Stimulated activated CD8-positive, alpha-beta memory T cell treated with anti-CD3 and anti-CD28 coated beads, Interleukin-2, amount 100 ng/mL, for 48 hours (primary cell): ENCODE measurements around the gene SS18.

Experiments
- DNase-seq, 2 donors: peaks; one replicate each; pipeline ENCODE4 v3.0.0-alpha.2; 2020; ENCODE audit warnings: low read depth in 2 of 2

The SS18 gene

DNA sequence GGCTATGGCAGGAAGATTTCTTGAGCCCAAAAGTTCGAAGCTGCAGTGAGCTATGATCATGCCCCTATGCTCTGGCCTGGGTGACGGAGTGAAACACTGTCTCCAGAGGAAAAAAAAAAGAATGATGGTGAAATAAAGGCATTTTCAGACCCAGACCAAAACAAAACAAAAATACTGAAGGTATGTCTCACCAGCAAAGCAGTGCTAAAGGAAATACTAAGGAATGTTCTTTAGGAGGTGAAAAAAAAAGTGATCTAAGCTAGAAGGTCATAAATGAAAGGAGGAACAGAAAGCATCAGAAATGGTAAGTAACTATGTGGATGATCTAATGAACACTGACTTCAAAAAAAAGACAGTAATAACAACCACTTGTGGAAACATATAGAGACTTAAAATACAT, 18.7 kb downstream of the SS18 start:
- no peak for DNase-seq

DNA sequence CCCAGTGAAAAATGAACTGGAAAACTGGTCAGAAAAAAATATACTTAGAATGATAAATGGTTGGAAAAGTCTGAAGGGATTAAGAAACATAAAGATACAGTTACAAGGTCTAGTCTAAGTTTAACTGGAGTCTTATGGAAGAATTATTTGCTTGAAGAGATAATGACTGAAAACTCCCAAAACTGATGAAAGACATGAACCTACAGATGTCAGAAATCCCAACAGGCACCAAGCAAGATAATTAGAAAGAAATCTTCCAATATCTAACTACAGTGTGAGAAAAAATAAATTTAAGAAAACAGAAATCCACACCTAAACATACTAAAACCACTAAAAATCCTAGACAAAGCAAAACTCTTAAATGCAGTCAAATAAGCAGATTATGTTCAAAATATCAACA, 19.4 kb downstream of the SS18 start:
- DNase-seq: no peak

DNA sequence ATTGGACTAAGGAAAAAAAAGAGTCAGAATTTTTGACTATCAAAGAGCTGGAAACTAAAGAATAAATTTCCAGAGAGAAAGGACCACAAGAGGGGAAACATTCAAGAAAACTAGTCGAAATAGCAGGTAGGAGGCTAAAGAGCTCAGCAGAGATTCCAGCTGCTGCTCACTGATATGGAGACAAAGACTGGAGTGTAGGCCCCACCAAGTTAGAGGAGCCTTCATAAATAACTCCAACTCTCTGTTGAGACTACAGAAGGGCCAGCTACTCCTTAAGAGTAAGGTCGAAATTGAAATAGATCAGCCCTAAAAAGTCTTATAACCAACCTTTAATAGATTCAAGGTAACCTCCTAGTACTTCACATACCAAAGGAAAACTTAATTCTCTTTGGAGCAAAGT, 31.1 kb downstream of the SS18 start:
- no peak for DNase-seq

DNA sequence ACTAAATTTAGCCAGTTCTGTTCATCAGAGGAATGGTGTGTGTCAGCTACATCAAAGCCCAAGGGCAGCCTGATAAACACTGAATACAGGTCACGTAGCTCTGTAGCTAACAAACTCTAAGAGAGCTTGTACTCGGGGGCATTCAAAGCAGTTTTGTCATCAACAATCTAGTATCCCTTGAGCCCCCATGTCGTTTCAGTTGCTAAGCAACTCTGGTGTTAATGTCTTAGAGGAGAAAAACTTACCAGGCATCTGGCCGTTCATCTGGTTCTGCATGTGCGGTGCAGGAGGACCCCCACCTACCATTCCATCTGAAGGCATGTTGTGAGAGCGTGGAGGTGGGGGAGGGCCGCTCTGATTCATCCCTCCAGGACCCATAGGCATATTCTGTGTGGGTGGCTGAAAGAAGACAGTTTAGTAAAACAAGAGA, 33.1 kb downstream of the SS18 start:
- no peak for DNase-seq

DNA sequence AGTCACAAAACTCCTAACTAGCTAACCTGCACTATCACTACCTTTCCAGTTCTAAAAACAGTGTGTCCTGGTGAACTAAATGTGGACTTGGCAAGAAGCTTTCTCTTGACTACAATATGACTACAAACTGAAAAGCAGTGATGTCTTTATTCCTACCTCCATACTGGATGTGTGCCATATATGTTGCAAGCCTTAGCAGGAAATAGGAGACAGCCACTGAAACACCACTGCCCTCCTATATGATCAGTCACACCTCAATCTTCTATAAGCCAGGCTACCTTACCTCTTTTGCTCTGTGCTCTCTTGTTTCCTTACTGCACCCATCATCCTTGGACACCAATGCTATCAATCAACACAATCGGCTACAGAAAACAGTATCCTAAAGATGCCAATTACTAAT, 34.1 kb downstream of the SS18 start:
- DNase-seq: no peak

DNA sequence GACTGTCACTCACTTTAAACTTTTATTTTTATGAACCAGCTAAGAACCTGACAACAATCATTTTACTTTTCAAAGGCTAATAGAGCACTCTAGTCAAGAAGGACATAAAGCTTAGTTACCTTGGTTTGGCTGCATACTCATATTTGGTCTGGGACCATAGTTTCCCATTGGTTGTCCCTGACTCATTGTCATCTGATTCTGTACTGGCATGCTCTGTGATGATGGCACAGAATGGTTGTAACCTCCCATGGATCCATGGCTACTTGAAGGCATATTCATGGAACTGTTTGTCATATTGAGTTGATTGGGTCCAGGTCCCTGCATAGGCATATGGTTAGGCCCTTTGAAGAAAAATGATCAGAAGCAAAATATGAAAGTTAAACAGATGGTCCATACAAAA, 37.9 kb downstream of the SS18 start:
- no peak for DNase-seq

DNA sequence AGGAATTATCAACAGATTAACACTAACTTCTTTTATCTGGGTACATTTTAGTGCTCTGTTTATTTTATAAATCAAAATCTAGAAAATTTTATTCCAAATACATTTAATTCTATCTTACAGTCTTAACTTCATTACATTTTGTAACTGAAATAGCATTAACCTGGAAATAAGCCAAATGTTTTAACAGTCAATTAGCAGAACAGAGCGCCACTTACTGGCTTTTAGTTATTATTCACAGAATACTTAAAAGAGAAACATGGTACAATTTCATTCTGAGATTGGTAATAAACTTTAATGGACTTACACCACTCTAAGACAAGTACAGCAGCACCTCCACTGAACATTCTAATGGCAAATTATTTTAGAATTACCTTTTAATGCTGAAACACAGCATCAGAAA, 38.6 kb downstream of the SS18 start:
- DNase-seq: no peak

DNA sequence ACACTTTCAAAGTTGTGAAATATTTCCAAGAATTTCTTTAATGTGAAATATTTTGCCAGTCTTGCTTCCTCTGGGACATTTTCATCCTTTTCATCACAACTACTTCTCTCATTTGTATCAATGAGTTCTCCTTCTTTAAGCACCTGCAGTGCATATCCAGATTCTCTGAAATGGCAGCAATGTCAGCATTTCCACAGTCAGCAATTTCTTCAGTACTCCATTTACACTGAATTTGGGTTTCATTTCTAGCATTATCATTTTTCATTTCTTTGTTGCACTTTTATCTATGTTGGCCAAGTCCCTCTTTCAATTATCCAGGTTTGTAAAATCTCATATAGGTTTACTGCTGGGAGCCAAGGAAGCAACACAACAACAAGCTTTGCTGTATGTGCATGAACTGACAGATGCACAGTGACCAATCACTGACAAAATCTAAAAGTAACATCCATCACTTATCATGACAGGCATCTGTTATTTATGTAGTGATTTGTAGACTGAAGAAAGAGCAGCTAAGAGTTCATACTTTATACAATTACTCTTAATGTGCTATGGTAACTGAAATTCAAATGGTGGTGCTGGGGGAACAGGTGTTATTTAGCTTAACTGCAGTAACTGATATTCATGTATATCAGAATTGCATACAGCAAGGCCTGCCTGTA, 43.9 kb downstream of the SS18 start:
- no peak for DNase-seq

DNA sequence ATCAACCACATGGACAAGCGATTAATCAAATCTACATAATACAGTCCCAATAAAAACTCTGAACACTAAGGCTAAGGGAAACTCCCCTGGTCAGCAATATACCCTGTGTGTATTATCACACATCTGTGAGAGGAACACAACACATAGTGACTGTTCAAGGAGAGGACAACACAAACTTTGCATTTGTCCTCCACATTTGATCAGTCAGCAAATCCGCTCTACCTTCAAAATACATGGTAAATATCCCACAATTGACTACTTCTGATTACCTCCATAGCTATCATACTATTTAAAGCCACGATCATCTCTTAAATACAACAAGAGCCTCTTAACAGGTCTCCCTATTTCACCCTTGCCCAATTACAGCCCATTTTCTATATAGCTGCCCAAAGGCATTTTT, 45.6 kb downstream of the SS18 start:
- no peak for DNase-seq

DNA sequence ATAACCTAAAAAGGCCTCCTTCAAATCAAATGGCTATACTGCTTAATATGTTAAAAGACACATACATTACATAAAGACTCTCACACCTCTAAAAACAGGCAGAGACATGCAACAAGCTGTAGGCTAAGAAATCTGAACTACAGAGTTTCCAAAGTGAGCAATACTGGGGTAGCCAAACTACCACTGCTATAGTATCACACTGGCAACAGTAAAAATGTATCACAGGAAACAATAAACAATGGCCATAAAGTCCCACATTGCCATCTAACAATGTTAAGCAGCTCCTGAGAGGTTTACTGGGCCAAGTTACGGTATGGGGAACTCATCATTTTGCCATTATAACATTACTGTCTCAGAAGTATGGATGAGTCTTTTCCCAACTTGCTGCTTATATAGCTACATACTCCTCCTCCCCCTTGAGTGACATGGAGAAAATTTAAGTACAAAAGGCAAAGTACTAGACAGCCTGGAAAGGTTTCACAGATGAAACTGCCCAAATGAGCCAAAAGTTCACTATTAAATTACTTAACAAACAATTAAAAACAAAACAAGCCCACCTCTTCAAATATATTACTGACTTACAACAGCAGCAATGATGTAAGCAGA, 50.3 kb downstream of the SS18 start:
- DNase-seq: no peak

DNA sequence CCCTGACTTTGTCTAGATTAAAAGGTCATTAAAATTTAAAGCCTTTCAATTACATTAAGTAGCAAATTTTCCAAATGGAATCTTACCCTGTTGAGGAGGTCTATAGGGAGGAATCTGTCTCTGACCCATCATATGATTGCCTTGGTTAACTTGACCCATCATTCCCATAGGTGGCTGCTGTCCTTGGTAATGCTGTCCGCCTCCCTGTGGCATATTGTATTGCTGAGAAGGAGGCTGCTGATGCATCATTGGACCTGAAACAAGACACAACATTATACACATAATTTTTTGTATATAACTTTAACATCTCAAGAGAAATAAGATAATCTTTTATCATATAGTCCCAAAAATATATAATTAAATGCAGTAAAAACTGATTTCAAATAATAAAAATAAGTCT, 51.2 kb downstream of the SS18 start:
- no peak for DNase-seq

DNA sequence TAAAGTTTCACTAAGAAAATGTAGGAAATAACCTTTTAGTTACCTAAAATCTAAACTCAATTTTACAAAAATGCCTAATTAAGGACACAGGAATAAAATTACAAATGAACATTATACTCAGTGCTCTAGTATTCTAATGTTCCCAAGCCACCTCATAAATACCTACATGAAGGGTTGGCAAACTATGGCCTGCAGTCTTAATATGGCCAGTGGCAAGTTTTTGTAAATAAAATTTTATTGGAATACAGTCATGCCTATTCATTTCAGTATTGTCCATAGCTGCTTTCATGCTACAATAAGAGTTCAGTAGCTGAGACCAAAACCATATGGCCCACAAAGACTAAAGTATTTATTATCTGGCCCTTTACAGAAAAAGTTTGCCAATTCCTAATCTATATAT, 53.8 kb downstream of the SS18 start:
- no peak for DNase-seq

DNA sequence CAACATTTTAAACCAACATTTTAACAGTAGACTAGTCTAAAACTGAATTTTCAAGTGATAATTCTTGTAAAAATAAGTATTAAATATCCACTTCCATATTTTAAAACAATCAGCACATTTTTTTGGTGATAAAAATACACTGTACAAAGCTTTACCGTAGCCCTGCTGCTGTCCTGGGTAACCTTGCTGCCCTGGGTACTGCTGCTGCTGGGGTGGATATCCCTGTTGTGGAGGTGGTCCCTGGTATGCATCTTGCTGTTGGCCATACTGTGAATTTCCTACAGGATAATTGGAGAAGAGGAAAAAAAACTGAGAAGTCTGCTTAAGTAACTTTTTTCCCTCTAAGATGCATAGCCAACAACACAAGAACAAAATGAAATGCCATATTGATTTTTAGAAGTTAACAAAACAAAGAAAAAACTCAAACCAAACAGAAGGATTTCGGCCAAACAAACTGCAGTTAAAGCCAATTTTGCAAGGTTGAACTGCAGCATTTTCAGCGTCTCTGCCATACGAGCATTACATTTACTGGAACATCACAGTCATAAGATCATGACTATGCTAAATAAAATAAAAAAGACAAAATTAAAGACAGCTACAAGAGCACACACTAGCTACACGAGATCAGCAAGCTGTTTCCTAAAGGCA, 55.4 kb downstream of the SS18 start:
- no peak for DNase-seq

DNA sequence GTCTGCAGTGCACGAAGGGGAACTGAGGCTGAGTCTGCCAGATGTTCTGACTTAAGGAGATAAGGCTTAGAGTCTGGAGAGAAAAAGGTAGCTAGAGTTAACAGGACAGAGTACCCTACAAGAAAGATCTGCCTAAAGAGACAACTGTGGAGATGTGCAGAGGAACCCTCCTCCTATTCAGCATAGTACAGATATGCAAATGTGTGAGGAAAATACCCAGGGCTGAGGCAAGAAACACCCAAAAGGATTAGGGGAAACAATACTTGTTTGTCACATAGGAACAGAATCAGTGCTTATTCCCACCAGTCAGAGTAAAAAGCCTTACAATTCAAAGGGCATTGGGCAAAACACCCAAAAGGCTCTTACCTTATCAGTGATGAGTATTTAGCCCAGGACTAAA, 67.8 kb downstream of the SS18 start:
- no peak for DNase-seq

DNA sequence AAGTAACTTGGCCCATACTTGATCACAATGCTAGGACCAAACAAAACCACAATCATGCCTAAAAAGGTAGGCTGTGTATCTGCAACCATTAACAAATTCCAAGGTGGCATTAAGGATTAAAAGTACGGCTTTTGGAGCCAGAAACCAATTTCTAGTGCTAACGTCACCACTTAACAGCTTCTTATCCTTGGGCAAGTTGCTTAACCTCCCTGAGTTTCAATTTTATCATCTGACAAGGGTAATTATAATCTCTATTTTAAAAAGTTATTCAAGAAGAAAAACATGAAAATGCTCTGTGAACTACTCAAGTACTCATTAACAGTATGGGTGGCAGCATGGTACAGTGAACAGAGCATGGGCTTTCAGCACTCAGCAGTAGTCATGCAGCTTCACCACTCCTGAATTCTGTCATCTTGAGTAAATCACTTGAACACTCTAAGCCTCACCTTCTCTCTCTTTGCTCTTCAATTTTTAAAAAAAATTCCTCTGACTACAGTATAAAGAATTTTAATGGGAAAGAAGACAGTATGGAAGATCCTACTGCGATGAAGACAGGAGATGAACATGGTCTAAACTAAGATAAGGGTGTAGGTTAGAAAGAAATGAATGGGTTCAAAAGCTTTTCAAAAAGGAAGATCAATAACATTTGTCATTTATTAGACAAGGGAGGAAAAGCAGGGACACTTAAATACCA, 69.2 kb downstream of the SS18 start:
- no peak for DNase-seq

DNA sequence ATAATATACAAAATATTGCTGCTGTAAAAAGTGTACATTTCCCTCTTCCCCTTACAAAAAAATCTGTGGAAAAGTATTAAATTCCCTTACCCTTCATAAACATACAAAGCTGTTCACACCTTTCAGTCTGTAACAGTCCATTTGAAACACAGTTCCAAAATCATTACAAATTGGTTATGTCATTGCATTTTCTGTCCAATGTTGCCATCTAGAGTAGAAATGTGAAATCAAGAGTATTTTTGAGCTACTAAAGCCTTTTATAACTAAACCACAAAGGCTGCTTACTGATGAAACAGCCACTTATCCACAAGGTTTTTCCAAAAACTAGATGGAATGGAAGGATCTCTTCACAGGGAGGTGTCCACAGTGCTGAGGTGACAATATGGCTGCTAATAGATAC, 72.5 kb downstream of the SS18 start:
- no peak for DNase-seq

DNA sequence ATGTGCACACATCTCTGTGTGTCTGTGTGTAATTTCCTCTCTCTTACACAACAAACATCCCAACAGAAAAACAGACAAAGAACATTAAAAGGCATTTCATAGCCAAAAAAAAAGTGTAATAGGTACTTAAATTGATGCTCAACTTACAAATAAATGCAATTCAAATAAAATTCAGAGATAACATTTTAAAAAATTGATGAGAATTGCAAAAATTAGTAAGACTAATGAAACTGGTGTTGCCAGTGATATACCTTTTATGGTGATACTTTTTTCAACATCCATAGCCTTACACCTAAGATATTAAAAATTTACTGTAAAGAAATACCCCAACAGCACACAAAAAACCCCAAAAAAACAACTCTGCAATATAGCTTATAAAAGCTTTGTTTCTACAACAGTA, 76.0 kb downstream of the SS18 start:
- no peak for DNase-seq

DNA sequence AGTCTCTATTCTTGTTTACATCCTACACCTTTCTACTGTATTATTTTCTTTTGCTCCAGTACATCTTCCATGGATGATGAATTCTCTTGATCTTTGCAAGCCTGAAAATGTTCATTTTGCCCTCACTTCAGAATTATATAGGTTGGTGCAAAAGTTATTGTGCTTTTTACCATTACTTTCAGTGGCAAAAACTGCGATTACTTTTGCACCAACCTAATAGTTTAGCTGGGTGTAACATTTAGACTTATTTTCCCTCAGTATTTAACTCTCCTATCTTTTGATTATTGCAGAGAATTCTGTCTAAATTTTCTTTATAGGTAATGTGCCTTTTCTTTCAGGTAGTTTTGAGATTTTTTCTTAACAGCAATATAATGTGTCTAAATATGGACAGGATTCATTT, 81.8 kb downstream of the SS18 start:
- DNase-seq: no peak

DNA sequence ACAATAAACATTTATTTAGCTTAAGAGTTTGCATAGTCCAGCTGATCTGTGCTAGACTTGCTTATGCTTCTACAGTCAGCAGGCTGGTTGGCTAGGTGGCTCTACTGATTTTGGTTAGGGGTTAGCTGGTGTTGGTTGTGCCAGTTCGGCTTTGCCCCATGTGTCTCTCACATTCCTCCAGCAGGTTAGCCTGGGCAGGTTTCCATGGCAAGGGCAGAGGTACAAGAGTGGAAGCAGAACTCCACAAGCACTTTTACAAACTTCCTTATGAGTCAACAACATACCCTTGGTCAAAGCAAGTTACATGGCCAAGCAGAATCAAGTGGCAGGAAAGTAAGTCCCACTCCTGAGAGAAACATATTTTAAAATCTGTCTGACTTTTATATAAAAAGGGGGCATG, 82.3 kb downstream of the SS18 start:
- DNase-seq: no peak

DNA sequence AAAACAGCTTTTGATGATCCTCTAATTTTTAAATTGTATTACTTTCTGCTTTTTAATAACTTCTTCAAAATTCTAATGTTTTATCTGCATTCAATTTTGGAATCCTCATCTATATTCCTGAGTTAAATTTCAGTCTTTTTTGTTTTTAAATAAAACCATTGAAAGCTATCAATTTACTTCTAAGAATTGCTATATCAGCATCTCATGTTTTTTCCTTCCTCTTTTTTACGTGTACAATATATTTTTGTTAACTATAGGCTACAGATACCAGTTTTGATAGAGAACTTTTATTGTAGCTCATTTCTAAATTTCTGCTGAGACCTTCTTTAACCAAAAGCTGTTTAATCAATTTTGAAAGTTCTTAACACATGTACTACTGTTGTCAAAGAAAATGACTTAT, 84.5 kb downstream of the SS18 start:
- no peak for DNase-seq

DNA sequence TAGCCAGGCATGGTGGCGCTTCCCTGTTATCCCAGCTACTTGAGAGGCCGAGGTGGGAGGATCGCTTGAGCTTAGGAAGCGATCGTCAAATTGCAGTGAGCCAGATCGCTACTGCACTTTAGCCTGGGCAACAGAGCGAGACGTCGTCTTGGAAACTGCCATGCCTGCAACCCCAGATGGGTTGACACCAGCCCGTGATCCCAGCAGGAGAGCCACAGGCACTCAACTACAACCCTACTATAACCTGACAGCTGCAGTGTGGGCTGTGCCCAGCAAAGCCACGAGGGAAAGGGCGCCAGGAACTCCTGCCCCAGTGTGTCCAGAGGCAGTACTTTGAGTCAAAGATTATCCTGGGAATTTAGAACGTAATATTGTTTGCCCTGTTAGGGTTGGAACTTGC, 85.6 kb downstream of the SS18 start:
- DNase-seq: no peak

DNA sequence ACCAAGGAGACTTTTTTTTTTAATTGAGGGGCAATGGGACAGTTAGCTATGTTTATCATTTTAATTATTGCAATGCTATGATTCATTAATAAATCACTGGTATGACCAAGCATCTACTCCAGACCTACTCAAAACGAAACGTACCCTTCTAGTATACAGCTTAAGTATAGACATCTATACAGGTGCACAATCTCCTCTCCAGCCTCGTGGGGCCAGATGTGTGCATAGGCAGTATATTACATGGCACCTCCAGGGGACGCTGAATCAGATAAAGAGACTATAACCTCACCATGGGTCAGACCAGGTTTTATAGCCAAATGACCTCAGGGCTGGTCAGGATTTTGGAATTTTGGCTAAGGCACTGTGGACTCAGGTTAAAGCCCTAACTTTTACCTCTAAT, 86.6 kb downstream of the SS18 start:
- no peak for DNase-seq

DNA sequence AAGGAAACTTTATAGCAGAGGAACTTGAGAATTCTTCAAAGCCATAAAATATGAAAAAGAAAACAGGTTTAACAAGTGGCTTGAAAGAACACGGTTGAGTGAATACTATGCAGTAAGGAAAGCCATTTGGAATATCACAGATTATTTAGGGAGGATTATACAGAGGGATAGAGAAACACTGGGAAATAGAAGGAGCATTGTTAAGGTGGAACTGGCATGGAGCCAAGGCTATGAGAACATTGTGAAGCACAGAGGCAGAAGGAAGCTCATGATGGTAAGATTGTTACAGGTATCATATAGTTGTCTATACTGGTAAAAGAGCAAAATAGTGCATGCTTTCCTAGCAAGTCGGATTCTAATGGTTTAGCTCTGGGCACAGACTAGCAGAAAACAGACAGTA, 87.1 kb downstream of the SS18 start:
- no peak for DNase-seq
